ENCODE measurements around the gene CAMKMT.
A peak's percentile ranks its signal among the peaks of the same experiment; 100 is the strongest.

Gene CAMKMT

DNA sequence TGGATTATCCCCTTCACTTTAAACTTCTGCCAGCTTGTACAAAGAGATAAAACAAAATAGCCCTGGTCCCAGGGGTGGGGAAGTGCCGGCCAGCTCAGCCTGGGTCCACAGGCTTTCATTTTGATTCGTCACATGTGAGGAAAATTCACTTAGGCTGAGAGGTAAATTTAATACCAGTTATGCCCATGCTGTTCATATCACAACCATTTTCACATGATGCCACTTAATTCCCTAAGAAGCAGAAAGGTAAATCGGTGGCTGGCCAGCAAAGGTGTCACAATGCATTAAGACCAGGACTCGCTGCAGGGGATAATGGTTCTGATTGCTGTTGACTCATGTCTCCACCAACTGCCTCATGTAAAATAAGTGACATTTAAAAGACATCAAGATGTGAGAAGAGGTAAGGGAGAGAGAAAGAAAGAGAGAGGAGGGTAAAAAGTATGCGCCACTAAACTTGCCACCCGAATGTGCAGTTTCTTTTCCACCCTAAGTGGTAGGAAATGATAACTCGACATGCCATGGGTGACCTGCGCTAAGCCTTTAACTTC, 318.8 kb downstream of the CAMKMT start:
- DNase-seq (ENCODE audit: low read depth) = no peak
- no peak overlapping the region for H3K4me3 ChIP-seq (ENCODE audit: control insufficient read depth, low read depth, low read length)
- TF ChIP-seq, protein P1, sequence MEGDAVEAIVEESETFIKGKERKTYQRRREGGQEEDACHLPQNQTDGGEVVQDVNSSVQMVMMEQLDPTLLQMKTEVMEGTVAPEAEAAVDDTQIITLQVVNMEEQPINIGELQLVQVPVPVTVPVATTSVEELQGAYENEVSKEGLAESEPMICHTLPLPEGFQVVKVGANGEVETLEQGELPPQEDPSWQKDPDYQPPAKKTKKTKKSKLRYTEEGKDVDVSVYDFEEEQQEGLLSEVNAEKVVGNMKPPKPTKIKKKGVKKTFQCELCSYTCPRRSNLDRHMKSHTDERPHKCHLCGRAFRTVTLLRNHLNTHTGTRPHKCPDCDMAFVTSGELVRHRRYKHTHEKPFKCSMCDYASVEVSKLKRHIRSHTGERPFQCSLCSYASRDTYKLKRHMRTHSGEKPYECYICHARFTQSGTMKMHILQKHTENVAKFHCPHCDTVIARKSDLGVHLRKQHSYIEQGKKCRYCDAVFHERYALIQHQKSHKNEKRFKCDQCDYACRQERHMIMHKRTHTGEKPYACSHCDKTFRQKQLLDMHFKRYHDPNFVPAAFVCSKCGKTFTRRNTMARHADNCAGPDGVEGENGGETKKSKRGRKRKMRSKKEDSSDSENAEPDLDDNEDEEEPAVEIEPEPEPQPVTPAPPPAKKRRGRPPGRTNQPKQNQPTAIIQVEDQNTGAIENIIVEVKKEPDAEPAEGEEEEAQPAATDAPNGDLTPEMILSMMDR (IDR thresholded peaks at IDR 0.05; ENCODE audit: control insufficient read depth, insufficient read depth, low read depth, low read length, missing control alignments) = no peak

DNA sequence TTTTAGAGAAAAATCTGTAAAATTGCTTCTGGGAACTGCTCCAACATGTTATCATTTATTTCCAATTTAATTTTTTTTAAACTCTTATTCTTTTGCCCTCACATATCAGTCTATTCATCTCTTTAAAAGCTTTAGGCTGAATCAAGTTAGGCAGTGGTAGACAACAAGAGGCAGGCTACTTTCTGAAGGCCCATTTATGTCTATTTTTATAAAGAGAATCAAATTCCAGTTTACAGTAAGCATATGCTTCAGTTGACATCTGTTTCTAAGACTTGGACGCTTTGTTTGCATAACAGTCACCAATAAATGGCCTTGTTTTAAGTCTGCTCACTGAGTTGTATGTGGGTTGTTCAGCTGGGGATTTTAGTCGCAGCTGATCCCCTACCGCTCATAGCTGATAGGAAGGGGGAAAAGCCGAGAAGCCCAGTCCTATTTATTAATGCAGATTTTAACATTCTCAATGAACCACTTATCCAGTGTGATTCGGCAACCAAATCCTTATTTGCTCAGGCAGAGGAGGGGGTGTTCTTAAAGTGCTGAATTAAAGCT, 319.3 kb downstream of the CAMKMT start:
- no peak overlapping the region for H3K4me3 ChIP-seq (ENCODE audit: control insufficient read depth, low read depth, low read length)
- DNase-seq (ENCODE audit: low read depth) = no peak
- TF ChIP-seq, protein P1 (IDR thresholded peaks at IDR 0.05; ENCODE audit: control insufficient read depth, insufficient read depth, low read depth, low read length, missing control alignments) = no peak

DNA sequence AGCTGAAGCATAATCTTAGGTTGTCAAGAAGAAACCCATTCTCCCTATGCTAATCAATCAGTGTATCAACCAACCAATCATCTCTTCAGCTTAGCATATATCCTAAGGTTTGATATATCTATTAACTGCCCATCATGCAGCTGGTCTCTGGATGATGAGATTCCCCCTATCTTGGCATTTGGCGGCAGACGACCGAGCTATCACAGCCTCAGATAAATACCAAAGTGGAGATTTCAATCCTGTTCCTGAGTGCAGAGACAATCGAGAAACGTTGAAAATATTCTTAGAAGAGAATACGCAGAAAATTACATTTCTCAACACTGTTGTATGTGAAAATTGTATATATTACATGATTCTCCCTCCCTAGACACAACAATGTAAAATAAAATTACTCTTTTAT, 320.7 kb downstream of the CAMKMT start:
- TF ChIP-seq, protein P1 (IDR thresholded peaks at IDR 0.05; ENCODE audit: control insufficient read depth, insufficient read depth, low read depth, low read length, missing control alignments) = no peak
- H3K4me3 ChIP-seq (ENCODE audit: control insufficient read depth, low read depth, low read length) = no peak overlapping the region
- DNase-seq (ENCODE audit: low read depth) = no peak

DNA sequence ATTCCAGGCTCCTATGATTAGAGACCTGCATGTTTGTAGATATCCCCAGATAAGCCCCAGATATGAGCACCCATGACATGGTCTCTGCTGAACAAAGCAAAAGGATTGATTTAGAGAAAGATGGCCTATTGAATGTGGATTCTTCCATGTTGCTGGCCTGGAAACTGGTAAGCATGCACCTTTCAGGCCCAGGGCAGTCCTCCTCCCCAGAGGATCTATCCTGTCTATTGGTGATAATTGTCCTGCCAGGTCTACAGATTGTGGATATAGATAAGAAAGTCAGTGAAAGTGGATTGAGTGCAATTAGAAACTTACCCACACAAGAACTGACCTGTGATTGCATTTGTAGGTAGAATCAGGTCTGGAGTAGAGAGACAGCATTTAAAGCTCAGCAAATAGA, 322.8 kb downstream of the CAMKMT start:
- no peak for DNase-seq (ENCODE audit: low read depth)
- H3K4me3 ChIP-seq (ENCODE audit: control insufficient read depth, low read depth, low read length) = no peak overlapping the region
- TF ChIP-seq, protein P1 (IDR thresholded peaks at IDR 0.05; ENCODE audit: control insufficient read depth, insufficient read depth, low read depth, low read length, missing control alignments) = no peak

DNA sequence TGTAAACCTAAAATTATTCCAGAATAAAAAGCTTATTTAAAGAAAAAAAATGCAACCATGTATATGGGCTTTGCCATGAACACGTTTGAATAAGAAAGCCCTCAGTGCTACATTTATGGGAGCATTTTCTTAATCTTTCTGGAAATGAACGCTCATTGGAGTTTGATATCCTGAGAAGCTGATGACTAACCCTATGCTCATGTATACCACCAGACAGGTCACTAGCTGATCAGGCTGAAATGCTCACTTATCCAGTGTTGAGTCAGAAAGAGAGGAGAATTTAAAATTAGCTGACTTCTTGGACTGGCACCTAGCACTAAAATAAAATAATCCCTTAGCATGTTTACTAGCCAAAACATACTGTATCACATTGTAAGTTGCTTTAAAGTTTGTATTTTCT, 324.8 kb downstream of the CAMKMT start:
- peak; percentile 4 for DNase-seq (ENCODE audit: low read depth)
- no peak overlapping the region for H3K4me3 ChIP-seq (ENCODE audit: control insufficient read depth, low read depth, low read length)
- TF ChIP-seq, protein P1 (IDR thresholded peaks at IDR 0.05; ENCODE audit: control insufficient read depth, insufficient read depth, low read depth, low read length, missing control alignments) = no peak

DNA sequence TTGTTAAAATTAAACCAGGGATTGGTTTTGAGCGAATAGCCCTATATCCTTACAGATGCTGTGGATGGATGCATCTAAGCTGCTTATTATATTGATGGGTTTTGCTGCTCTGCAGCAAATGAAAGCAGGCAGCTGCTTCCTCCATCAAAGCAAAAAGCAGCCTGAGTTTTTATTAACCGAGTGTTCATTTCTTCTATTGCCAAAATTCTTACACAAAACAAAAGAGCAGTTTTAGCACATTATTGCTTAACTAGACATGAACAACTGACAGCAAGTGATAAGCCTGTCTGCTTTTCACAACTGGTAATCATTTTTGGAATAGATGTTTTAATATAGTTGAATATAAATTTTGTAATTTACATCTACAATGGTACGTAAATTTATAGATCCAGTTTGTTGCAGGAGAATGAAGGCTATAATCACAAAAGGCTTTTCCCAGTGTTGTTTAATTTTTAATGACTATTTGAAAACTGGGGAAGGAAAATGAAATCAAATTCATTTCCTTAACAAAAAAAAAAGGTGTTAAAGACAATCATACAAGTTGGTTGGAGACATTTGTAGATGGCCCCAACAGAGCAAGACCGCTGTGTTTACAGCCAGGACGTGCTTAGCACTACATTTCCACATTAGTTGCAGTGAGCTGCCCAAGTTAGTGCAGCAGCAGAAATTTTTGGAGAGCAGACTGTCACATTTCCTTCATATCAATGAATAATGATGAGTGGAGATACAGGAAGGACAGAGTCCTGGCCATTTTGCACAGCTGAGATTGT, 326.1 kb downstream of the CAMKMT start:
- DNase-seq (ENCODE audit: low read depth) = no peak
- H3K4me3 ChIP-seq (ENCODE audit: control insufficient read depth, low read depth, low read length) = no peak overlapping the region
- TF ChIP-seq, protein P1 (IDR thresholded peaks at IDR 0.05; ENCODE audit: control insufficient read depth, insufficient read depth, low read depth, low read length, missing control alignments) = no peak
